Measurements from ENCODE around the gene FBXL20.

DNA sequence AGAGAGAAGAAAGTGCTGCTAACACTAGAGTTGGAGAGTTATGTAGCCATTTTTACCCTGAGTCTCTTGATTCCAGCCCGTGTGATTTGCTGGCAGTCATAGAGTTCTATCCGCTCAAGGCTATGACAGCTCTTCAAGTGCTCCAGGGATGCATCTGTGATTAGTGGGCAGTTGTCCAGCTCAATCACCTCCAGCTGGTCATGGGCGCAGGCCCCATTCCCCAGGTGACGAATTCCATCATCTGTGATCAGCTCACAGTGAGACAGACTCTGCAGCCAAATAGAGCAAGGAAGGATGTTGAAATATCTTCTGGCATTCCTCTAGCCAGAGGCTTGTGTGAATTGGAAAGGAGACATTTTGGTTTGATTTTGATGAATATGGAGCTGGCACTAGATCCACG lies 137.3 kb downstream of the FBXL20 start:
- no peak for TF ChIP-seq NR2C2 (CRISPR knock-in tag; IDR thresholded peaks at IDR 0.05)
- TF ChIP-seq, protein P1, sequence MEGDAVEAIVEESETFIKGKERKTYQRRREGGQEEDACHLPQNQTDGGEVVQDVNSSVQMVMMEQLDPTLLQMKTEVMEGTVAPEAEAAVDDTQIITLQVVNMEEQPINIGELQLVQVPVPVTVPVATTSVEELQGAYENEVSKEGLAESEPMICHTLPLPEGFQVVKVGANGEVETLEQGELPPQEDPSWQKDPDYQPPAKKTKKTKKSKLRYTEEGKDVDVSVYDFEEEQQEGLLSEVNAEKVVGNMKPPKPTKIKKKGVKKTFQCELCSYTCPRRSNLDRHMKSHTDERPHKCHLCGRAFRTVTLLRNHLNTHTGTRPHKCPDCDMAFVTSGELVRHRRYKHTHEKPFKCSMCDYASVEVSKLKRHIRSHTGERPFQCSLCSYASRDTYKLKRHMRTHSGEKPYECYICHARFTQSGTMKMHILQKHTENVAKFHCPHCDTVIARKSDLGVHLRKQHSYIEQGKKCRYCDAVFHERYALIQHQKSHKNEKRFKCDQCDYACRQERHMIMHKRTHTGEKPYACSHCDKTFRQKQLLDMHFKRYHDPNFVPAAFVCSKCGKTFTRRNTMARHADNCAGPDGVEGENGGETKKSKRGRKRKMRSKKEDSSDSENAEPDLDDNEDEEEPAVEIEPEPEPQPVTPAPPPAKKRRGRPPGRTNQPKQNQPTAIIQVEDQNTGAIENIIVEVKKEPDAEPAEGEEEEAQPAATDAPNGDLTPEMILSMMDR (IDR thresholded peaks at IDR 0.05): no peak
- no peak for TF ChIP-seq ELF4 (CRISPR knock-in tag; IDR thresholded peaks at IDR 0.05; ENCODE audit: low read depth)
- TF ChIP-seq FOXK1 (CRISPR knock-in tag; IDR thresholded peaks at IDR 0.05): no peak
- TF ChIP-seq JUN (CRISPR knock-in tag; IDR thresholded peaks at IDR 0.05): no peak
- TF ChIP-seq, protein P2, sequence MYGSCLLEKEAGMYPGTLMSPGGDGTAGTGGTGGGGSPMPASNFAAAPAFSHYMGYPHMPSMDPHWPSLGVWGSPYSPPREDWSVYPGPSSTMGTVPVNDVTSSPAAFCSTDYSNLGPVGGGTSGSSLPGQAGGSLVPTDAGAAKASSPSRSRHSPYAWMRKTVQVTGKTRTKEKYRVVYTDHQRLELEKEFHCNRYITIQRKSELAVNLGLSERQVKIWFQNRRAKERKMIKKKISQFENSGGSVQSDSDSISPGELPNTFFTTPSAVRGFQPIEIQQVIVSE (CRISPR knock-in tag; IDR thresholded peaks at IDR 0.05; ENCODE audit: borderline replicate concordance): no peak
- TF ChIP-seq, protein P3, sequence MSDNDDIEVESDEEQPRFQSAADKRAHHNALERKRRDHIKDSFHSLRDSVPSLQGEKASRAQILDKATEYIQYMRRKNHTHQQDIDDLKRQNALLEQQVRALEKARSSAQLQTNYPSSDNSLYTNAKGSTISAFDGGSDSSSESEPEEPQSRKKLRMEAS (CRISPR knock-in tag; IDR thresholded peaks at IDR 0.05): no peak
- TF ChIP-seq, protein P4, sequence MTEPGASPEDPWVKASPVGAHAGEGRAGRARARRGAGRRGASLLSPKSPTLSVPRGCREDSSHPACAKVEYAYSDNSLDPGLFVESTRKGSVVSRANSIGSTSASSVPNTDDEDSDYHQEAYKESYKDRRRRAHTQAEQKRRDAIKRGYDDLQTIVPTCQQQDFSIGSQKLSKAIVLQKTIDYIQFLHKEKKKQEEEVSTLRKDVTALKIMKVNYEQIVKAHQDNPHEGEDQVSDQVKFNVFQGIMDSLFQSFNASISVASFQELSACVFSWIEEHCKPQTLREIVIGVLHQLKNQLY (CRISPR knock-in tag; IDR thresholded peaks at IDR 0.05): no peak

Measured in WTC11 (cell line).